8988T (cell line): ENCODE data around the gene SMTNL2.
A peak's percentile ranks its signal among the peaks of the same experiment; 100 is the strongest.
"Not testable (repeated sequence)": the region's sequence is repeated elsewhere in the genome, so short reads cannot be mapped to it uniquely, and the experiment has no call there.

Experiments
- DNase-seq: peaks from one replicate; pipeline ENCODE4 v3.0.0; 2011

Gene SMTNL2

GRCh38 chr17:4639301-4640059, 55.2 kb downstream of the SMTNL2 start:
- DNase-seq, result peak; percentile 43

DNA sequence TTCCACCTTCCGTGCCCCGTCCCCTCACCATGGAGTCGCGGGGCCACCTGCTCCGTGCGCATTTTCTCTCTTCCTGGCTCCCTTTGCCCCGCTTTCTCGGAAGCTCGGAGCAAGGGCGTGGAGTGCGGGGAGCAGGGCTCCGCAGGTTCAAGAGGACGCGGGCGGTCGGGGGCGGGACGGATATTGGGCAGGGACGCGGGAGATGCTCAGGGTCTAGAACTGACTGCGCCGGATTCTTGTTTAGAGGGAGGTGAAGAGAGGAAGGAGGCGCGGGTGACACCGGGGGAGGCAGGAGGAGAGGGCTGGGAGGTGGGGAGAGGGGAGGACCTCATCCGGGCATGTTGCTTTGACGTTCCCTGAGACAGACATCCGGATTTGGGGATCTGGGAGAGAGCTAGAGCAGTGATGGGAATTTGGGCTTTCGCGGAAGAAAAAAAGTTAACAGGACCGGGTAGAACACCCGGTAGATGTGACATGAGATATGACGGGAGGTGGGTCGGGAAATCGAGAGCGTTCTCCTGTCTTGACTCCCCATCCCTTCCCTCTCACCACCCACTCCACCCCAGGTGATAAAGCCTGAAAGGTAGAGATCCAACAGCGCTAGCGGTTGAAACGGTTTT, 56.4 kb downstream of the SMTNL2 start:
- not testable (repeated sequence) for DNase-seq

- DNase-seq, result no peak
These were observed 57.2 kb downstream of the SMTNL2 start, which contains the start of gene ALOX15 for GRCh38 chr17:4641297-4642195. ALOX15 (minus strand) TSS chr17:4641678; CDS start chr17:4641651, 27 bp downstream.

DNA sequence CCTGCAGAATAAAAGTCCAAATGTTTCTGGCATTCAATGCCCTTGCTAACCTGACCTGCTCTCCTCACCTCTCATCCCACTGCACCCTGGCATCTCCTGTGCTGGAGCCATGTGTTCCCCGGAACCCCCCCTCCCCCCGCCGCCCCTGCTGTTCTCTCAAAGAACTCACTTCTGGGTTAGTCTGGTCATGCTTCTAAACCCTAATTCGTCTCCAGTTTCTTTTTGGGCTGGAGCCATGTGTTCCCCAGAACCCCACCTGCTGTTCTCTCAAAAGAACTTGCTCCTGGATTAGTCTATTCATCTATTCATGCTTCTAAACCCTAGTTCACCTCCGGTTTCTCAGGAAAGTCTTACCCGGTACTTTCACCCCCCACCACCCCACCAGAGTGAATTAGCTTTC, 58.0 kb downstream of the SMTNL2 start:
- DNase-seq, result no peak

DNA sequence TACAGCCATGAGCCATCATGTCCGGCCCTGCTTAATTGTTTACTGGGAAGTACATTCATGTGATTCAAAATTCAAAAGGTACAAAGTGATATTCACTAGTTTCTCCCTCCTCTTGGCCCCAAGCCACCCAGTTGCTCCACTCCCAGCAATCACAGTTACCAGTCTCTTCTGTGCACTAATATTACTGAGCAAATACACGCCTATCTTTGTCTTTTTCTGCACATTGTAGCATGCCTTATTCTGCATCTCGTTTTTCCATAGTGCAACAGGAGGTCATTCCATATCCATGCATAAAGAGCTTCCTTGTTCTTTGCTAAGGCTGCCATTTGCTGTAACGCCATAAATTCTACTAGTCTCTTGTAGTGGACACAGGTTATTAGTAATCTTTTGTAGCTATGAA, 59.3 kb downstream of the SMTNL2 start:
- no peak for DNase-seq

DNA sequence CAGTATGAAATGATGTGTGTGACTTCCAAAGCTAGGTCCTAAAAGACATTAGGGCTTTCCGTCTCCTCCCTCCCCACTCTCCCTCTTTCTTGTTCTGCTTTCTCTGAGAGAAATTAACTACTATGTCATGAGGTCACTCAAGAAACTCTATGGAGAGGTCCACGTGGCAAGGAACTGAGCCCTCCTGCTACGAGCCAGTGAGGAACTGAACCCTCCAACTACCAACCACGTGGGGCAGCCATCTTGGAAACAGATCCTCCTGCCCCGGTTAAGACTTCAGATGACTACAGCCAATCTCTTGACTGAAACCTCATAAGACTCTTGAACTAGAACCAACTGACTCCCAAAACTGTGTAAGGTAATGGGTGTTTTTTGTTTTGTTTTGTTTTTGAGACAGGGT, 61.3 kb downstream of the SMTNL2 start:
- DNase-seq, result no peak

DNA sequence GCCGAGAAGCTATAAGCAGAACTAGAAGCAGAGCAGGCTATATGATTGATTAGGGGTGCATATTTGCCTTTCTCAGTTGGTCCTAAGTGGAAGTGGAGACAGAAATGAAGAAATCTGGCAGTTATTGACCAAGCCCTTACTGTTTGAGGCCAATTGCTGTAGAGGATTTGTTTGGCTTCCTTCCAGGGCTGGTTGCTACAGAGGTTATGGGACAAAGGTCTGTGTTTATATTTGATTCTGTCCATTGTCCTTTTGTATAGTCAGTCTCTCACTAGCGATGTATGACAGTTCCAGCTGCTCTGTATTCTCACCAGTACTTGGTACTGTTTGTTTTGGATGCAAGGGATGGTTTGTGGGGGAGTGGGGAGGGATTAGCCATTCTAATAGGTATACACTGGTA, 64.4 kb downstream of the SMTNL2 start:
- no peak for DNase-seq

GRCh38 chr17:4652997-4653396, 68.7 kb downstream of the SMTNL2 start:
- no peak for DNase-seq

DNA sequence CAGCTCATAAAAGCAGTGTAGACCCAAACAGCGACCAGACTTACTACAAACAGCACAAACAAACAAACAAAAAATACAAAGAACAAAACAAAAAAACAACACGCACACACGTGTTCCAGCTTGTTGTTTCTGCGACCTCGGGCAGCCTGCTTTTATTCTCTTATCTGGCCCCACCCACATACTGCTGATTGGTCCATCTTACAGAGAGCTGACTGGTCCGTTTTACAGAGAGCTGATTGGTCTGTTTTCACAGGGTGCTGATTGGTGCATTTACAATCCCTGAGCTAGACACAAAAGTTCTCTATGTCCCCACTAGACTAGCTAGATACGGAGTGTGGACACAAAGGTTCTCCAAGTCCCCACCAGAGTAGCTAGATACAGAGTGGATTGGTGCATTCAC, 71.6 kb downstream of the SMTNL2 start:
- not testable (repeated sequence) for DNase-seq

DNA sequence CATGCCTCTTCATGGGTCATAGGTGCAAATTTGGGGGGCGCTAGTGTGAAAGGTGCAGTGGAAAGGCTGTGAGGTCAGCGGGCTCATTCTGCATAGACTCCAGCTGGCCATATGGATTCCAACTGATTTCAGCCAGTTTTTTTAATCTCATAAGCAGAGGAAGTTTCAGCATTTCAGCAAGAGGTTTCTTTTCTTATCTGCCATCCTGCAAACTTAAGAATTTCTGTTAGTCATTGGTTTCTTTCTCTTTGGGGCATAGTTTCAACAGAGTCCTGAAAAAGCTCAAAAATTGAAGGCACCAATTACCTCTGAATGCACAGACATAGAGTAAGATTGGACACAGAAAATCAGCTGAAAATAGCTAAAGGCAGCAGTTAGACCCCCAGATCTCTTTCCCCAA, 73.3 kb downstream of the SMTNL2 start:
- no peak for DNase-seq
